HepG2 (cell line): ENCODE measurements around the gene ACAP2. TPM values are rescaled to one million over a fixed set of nuclear protein-coding genes. Genes with fewer than 3 reads are reported as not detected.

ENCODE experiments used
- GABPA ChIP-seq, 2 experiments: IDR thresholded peaks; 2 replicates each; pipeline ENCODE4 v1.6.1; 2011 to 2016; ENCODE audit warnings: low read depth in 2 of 2, low read length in 1 of 2, missing biosample characterization in 1 of 2, missing genetic modification characterization in 1 of 2
- GLI4 ChIP-seq: sonication (generic); formaldehyde crosslinking; IDR thresholded peaks from 2 replicates; pipeline ENCODE4 v1.5.1; 2020; ENCODE audit warnings: missing genetic modification reagents, mild to moderate bottlenecking, moderate library complexity, borderline replicate concordance
- HDAC2 ChIP-seq: sonication (generic); formaldehyde crosslinking; IDR thresholded peaks from 2 replicates; pipeline ENCODE4 v1.4.0; 2020; ENCODE audit warnings: missing genetic modification reagents
- HDAC6 ChIP-seq: fragments of 200-600 bp; sonication (generic); IDR thresholded peaks from 2 replicates; pipeline ENCODE4 v1.7.0; 2017; ENCODE audit warnings: mild to moderate bottlenecking, antibody characterized with exemption, low read length, low read depth
- MED13 ChIP-seq: sonication (generic); formaldehyde crosslinking; IDR thresholded peaks from 2 replicates; pipeline ENCODE4 v1.5.0; 2020; ENCODE audit warnings: missing genetic modification reagents
- SNAPC2 ChIP-seq: sonication (generic); formaldehyde crosslinking; IDR thresholded peaks from 2 replicates; pipeline ENCODE4 v1.8.1; 2022; ENCODE audit warnings: mild to moderate bottlenecking, missing genetic modification reagents
- YEATS4 ChIP-seq: sonication (generic); formaldehyde crosslinking; IDR thresholded peaks from 2 replicates; pipeline ENCODE4 v1.4.0; 2020; ENCODE audit warnings: missing genetic modification reagents, borderline replicate concordance
- ZBTB39 ChIP-seq: sonication (generic); formaldehyde crosslinking; IDR thresholded peaks from 2 replicates; pipeline ENCODE4 v1.5.0; 2020; ENCODE audit warnings: missing genetic modification reagents
- ZBTB42 ChIP-seq: sonication (generic); formaldehyde crosslinking; IDR thresholded peaks from 2 replicates; pipeline ENCODE4 v1.5.0; 2020; ENCODE audit warnings: mild to moderate bottlenecking, missing genetic modification reagents
- ZEB1 ChIP-seq: IDR thresholded peaks from 2 replicates; pipeline ENCODE4 v1.6.1; 2012; ENCODE audit warnings: mild to moderate bottlenecking, low read depth, inconsistent platforms; ENCODE audit not compliant: insufficient replicate concordance
- ZNF562 ChIP-seq: sonication (generic); formaldehyde crosslinking; IDR thresholded peaks from 2 replicates; pipeline ENCODE4 v1.8.0; 2022; ENCODE audit warnings: missing genetic modification reagents, borderline replicate concordance
- ZNF589 ChIP-seq: sonication (generic); formaldehyde crosslinking; conservative IDR thresholded peaks from 2 replicates; pipeline ENCODE4 v1.8.0; 2022; ENCODE audit warnings: mild to moderate bottlenecking, moderate library complexity, missing genetic modification reagents
- ZNF605 ChIP-seq: sonication (generic); formaldehyde crosslinking; IDR thresholded peaks from 2 replicates; pipeline ENCODE4 v1.8.0; 2022; ENCODE audit warnings: mild to moderate bottlenecking, missing genetic modification reagents
- ZNF652 ChIP-seq: IDR thresholded peaks from 2 replicates; pipeline ENCODE4 v1.6.1; 2016; ENCODE audit warnings: low read depth, borderline replicate concordance
- ZNF660 ChIP-seq: sonication (generic); formaldehyde crosslinking; IDR thresholded peaks from 2 replicates; pipeline ENCODE4 v1.5.1; 2020; ENCODE audit warnings: mild to moderate bottlenecking, low read depth, missing genetic modification reagents, borderline replicate concordance
- ZNF720 ChIP-seq: sonication (generic); formaldehyde crosslinking; IDR thresholded peaks from 2 replicates; pipeline ENCODE4 v1.4.0; 2020; ENCODE audit warnings: missing genetic modification reagents
- polyA plus RNA-seq, 8 experiments: library from polyadenylated mRNA; depleted of rRNA in 3 of 8; stranded (reverse) in 7 of 8; unstranded in 1 of 8; fragments of >200 nt; fragmentation: Illumina TruSeq in 4 of 8; extraction: Trizol in 4 of 8; gene quantifications; 2 replicates each; pipeline versions ENCODE4 v1.2.1 to v1.2.3, GENCODE V29; 2011 to 2016; ENCODE audit warnings: low read depth in 4 of 8, missing spikeins in 1 of 8, mixed read lengths in 1 of 8; ENCODE audit not compliant: insufficient read depth in 1 of 8
- total RNA-seq, 5 experiments: library from RNA; depleted of rRNA; stranded (reverse); fragments of >200 nt; fragmentation: Illumina TruSeq; extraction: Trizol; gene quantifications; 2 replicates each; pipeline ENCODE4 v1.2.3, GENCODE V29; 2016; ENCODE audit warnings: low read depth in 1 of 5
- TF ChIP-seq, protein P1 (sequence below): IDR thresholded peaks from 2 replicates; pipeline ENCODE4 v1.6.1; 2018; ENCODE audit warnings: missing genetic modification reagents
- TF ChIP-seq, protein P2 (sequence below): sonication (generic); formaldehyde crosslinking; IDR thresholded peaks from 2 replicates; pipeline ENCODE4 v1.8.0; 2022; ENCODE audit warnings: missing genetic modification reagents, low read depth, mild to moderate bottlenecking, borderline replicate concordance
- TF ChIP-seq, protein P3 (sequence below): sonication (generic); formaldehyde crosslinking; IDR thresholded peaks from 2 replicates; pipeline ENCODE4 v1.5.0; 2020; ENCODE audit warnings: missing genetic modification reagents
- TF ChIP-seq, protein P4 (sequence below): IDR thresholded peaks from 2 replicates; pipeline ENCODE4 v1.6.1; 2016; ENCODE audit warnings: missing compliant biosample characterization, missing genetic modification reagents, borderline replicate concordance

Gene ACAP2
- total and polyA plus RNA-seq, 2 of the 13 experiments (the other 11 are each of a cell fraction or from before 2014, with no cell fraction given), result 7.3 to 23.9 TPM

DNA sequence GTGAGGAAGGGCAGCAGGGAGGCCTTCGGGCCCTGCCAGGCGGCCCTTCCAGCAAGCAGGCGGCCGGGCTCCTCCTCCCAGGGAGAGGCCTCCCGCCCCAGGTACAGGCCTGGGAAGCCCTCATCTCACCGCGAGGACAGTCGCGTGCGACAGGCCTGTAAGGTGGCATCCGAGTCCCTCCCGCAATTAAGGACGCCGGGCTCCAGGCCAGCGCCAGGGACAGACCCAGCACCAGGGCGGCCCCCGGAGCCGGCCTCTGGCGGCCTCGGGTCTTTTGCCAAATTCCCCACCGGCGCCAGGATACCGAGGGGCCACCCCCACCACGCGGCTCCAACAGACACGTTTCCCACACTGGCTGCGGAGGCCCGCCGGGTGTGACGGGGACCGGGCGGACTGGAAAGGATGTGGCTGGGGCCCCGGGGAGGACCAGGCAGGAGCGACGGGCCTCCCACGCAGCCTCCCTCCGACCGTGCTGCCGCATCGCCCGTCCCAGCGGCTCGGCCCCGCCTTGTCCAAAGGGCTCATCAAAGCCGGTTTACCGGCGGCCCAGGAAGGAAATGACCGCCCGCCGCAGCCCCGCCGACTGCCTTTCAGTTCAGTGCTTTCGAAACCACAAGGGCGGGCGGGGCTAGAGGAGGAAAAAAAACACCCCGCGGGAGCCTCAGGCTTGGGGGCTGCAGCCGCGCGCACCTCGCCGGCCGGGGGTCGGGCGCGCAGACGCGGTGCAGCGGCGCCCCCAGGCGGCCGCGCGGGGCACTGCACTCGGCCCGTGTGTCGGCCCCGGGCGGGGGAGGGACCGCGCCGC is 183.1 kb downstream of the ACAP2 start (continued):
- TF ChIP-seq, protein P1, sequence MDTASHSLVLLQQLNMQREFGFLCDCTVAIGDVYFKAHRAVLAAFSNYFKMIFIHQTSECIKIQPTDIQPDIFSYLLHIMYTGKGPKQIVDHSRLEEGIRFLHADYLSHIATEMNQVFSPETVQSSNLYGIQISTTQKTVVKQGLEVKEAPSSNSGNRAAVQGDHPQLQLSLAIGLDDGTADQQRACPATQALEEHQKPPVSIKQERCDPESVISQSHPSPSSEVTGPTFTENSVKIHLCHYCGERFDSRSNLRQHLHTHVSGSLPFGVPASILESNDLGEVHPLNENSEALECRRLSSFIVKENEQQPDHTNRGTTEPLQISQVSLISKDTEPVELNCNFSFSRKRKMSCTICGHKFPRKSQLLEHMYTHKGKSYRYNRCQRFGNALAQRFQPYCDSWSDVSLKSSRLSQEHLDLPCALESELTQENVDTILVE (CRISPR knock-in tag), result peak; percentile 93
- TF ChIP-seq ZEB1, result peak; percentile 77
- 0 out of 2 replicates have a peak, but pooled peaks have one; percentile 23 for TF ChIP-seq MED13 (CRISPR knock-in tag)
- TF ChIP-seq, protein P2, sequence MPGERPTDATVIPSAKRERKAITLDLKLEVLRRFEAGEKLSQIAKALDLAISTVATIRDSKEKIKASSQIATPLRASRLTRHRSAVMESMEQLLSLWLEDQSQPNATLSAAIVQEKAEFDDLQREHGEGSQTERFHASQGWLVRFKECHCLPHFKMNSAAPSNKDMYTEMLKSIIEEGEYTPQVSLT (CRISPR knock-in tag), result no peak; the same call in 1 of the 2 replicates
- no peak for TF ChIP-seq GABPA (IDR thresholded peaks at IDR 0.05; ENCODE audit: low read depth, low read length)
- TF ChIP-seq GABPA (CRISPR knock-in tag; IDR thresholded peaks at IDR 0.05; ENCODE audit: low read depth), result peak; percentile 58; the same call in 1 of the 2 replicates
- no peak for TF ChIP-seq ZNF652
- TF ChIP-seq, protein P3, sequence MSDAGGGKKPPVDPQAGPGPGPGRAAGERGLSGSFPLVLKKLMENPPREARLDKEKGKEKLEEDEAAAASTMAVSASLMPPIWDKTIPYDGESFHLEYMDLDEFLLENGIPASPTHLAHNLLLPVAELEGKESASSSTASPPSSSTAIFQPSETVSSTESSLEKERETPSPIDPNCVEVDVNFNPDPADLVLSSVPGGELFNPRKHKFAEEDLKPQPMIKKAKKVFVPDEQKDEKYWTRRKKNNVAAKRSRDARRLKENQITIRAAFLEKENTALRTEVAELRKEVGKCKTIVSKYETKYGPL (CRISPR knock-in tag), result peak; percentile 71
- TF ChIP-seq, protein P4, sequence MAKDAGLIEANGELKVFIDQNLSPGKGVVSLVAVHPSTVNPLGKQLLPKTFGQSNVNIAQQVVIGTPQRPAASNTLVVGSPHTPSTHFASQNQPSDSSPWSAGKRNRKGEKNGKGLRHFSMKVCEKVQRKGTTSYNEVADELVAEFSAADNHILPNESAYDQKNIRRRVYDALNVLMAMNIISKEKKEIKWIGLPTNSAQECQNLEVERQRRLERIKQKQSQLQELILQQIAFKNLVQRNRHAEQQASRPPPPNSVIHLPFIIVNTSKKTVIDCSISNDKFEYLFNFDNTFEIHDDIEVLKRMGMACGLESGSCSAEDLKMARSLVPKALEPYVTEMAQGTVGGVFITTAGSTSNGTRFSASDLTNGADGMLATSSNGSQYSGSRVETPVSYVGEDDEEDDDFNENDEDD, result peak; percentile 67; the same call in 1 of the 2 replicates
- no peak for TF ChIP-seq HDAC6
- TF ChIP-seq ZBTB42 (CRISPR knock-in tag), result no peak
- TF ChIP-seq YEATS4 (CRISPR knock-in tag), result no peak
- TF ChIP-seq GLI4, result peak; percentile 94; the same call in 1 of the 2 replicates
- TF ChIP-seq HDAC2 (CRISPR knock-in tag), result peak; percentile 49; the same call in 1 of the 2 replicates
- no peak for TF ChIP-seq ZNF589 (CRISPR knock-in tag)
- peak; percentile 26; the same call in 1 of the 2 replicates for TF ChIP-seq SNAPC2 (CRISPR knock-in tag)
- no peak for TF ChIP-seq ZNF720
- TF ChIP-seq ZNF605, result peak; percentile 81
- peak; percentile 64 for TF ChIP-seq ZNF562
- TF ChIP-seq ZBTB39 (CRISPR knock-in tag), result no peak
- no peak for TF ChIP-seq ZNF660 (CRISPR knock-in tag)
